Measurements from ENCODE around the gene SLC6A6. TPM values are rescaled to one million over a fixed set of nuclear protein-coding genes. Genes with fewer than 3 reads are reported as not detected.

Gene SLC6A6
- total and polyA plus RNA-seq, 4 donors = 0.92 to 7.2 (median 2.9) TPM

GRCh38 chr3:14401692-14402303, 608 bp upstream of the SLC6A6 start:
- Histone ChIP-seq H3K9me3 (ENCODE audit: control insufficient read depth in 4 of 4, low read length in 3 of 4) (no peaks in the 10 kb centered on the region), H3K4me1 (ENCODE audit: control insufficient read depth in 4 of 4, insufficient read depth in 4 of 4, low read length in 3 of 4) (peaks cover 3 to 26% (median 6%) of the 10 kb centered on the region in 4 donors), H3K9ac (ENCODE audit: low read depth in 1 of 2, low read length in 2 of 2) (no peak overlapping the region), H3K27ac (ENCODE audit: low read depth in 1 of 2, low read length in 2 of 2) (no peak overlapping the region), H3K4me3 (ENCODE audit: low read depth in 1 of 3, low read length in 3 of 3) (peak overlapping the region in 1 of 3 donors; percentile 49), H3K27me3 (ENCODE audit: control insufficient read depth in 4 of 4, insufficient read depth in 4 of 4, low read length in 3 of 4) (peaks cover 0 to 29% (median under 1%) of the 10 kb centered on the region in 4 donors), H3K36me3 (ENCODE audit: control insufficient read depth in 4 of 4, insufficient read depth in 3 of 4, low read depth in 1 of 4, low read length in 3 of 4) (no peaks in the 10 kb centered on the region)
- DNase-seq (ENCODE audit: low spot score) = no peak
- TF ChIP-seq, protein P1, sequence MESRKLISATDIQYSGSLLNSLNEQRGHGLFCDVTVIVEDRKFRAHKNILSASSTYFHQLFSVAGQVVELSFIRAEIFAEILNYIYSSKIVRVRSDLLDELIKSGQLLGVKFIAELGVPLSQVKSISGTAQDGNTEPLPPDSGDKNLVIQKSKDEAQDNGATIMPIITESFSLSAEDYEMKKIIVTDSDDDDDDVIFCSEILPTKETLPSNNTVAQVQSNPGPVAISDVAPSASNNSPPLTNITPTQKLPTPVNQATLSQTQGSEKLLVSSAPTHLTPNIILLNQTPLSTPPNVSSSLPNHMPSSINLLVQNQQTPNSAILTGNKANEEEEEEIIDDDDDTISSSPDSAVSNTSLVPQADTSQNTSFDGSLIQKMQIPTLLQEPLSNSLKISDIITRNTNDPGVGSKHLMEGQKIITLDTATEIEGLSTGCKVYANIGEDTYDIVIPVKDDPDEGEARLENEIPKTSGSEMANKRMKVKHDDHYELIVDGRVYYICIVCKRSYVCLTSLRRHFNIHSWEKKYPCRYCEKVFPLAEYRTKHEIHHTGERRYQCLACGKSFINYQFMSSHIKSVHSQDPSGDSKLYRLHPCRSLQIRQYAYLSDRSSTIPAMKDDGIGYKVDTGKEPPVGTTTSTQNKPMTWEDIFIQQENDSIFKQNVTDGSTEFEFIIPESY (IDR thresholded peaks at IDR 0.05) = no peak
- TF ChIP-seq FOXA2 (IDR thresholded peaks at IDR 0.05) (no peak), RXRA (IDR thresholded peaks at IDR 0.05) (no peak), EGR1 (IDR thresholded peaks at IDR 0.05; ENCODE audit: low read depth in 2 of 2) (no peak), HNF4A (conservative IDR thresholded peaks at IDR 0.05) (no peak), NR2F2 (IDR thresholded peaks at IDR 0.05) (no peak), HNF4G (IDR thresholded peaks at IDR 0.05) (no peak), TAF1 (conservative IDR thresholded peaks at IDR 0.05) (no peak), JUND (IDR thresholded peaks at IDR 0.05) (no peak), RAD21 (IDR thresholded peaks at IDR 0.05) (no peak), SP1 (IDR thresholded peaks at IDR 0.05) (no peak), GABPA (IDR thresholded peaks at IDR 0.05 in 1 of 2, conservative IDR thresholded peaks at IDR 0.05 in 1 of 2) (no peak), ATF3 (IDR thresholded peaks at IDR 0.05) (no peak), FOXA1 (IDR thresholded peaks at IDR 0.05) (no peak), YY1 (IDR thresholded peaks at IDR 0.05) (no peak)
- TF ChIP-seq, protein P2, sequence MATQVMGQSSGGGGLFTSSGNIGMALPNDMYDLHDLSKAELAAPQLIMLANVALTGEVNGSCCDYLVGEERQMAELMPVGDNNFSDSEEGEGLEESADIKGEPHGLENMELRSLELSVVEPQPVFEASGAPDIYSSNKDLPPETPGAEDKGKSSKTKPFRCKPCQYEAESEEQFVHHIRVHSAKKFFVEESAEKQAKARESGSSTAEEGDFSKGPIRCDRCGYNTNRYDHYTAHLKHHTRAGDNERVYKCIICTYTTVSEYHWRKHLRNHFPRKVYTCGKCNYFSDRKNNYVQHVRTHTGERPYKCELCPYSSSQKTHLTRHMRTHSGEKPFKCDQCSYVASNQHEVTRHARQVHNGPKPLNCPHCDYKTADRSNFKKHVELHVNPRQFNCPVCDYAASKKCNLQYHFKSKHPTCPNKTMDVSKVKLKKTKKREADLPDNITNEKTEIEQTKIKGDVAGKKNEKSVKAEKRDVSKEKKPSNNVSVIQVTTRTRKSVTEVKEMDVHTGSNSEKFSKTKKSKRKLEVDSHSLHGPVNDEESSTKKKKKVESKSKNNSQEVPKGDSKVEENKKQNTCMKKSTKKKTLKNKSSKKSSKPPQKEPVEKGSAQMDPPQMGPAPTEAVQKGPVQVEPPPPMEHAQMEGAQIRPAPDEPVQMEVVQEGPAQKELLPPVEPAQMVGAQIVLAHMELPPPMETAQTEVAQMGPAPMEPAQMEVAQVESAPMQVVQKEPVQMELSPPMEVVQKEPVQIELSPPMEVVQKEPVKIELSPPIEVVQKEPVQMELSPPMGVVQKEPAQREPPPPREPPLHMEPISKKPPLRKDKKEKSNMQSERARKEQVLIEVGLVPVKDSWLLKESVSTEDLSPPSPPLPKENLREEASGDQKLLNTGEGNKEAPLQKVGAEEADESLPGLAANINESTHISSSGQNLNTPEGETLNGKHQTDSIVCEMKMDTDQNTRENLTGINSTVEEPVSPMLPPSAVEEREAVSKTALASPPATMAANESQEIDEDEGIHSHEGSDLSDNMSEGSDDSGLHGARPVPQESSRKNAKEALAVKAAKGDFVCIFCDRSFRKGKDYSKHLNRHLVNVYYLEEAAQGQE (IDR thresholded peaks at IDR 0.05) = no peak
- TF ChIP-seq, protein P3, sequence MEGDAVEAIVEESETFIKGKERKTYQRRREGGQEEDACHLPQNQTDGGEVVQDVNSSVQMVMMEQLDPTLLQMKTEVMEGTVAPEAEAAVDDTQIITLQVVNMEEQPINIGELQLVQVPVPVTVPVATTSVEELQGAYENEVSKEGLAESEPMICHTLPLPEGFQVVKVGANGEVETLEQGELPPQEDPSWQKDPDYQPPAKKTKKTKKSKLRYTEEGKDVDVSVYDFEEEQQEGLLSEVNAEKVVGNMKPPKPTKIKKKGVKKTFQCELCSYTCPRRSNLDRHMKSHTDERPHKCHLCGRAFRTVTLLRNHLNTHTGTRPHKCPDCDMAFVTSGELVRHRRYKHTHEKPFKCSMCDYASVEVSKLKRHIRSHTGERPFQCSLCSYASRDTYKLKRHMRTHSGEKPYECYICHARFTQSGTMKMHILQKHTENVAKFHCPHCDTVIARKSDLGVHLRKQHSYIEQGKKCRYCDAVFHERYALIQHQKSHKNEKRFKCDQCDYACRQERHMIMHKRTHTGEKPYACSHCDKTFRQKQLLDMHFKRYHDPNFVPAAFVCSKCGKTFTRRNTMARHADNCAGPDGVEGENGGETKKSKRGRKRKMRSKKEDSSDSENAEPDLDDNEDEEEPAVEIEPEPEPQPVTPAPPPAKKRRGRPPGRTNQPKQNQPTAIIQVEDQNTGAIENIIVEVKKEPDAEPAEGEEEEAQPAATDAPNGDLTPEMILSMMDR (IDR thresholded peaks at IDR 0.05; ENCODE audit: low read depth, low read length, missing input control) = no peak
- TF ChIP-seq, protein P4, sequence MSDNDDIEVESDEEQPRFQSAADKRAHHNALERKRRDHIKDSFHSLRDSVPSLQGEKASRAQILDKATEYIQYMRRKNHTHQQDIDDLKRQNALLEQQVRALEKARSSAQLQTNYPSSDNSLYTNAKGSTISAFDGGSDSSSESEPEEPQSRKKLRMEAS (IDR thresholded peaks at IDR 0.05) = no peak
- 53% methylated on average over 22 of the region's 22 CpGs for WGBS

All from liver (tissue), 9 donors.